LoVo (cell line): ENCODE results near the gene OR10A5.
"Not testable (repeated sequence)": the region's sequence is repeated elsewhere in the genome, so short reads cannot be mapped to it uniquely, and the experiment has no call there.

Source experiments
- DNase-seq: peaks from one replicate; pipeline ENCODE4 v3.0.0-alpha.2; 2016; ENCODE audit warnings: low spot score

The OR10A5 gene, protein sequence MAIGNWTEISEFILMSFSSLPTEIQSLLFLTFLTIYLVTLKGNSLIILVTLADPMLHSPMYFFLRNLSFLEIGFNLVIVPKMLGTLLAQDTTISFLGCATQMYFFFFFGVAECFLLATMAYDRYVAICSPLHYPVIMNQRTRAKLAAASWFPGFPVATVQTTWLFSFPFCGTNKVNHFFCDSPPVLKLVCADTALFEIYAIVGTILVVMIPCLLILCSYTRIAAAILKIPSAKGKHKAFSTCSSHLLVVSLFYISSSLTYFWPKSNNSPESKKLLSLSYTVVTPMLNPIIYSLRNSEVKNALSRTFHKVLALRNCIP

DNA sequence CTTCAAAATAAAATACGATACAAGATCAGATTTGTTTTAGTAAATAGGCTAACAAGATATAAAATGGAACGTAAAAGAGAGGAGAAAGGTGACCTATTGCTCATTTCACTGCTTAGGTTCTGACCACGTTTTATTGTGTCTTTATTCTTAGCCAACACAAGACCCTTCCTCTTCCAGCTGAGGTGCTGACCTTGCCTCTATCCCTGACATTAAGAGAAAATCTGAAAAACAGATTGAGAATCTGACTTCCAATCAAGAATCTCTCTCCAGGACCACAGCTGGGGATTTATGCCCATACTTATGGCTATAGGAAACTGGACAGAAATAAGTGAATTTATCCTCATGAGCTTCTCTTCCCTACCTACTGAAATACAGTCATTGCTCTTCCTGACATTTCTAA lies at the start of gene OR10A5:
OR10A5 (plus strand) TSS at position 301 of the 400 bp plus-strand sequence; CDS start at position 301, 0 bp downstream.
- DNase-seq, result no peak

- DNase-seq, result no peak
These were observed 46.1 kb upstream of the OR10A5 start, which contains the start of gene OR6A2 for GRCh38 chr11:6799402-6799801. OR6A2 (minus strand) TSS chr11:6799689; CDS start chr11:6795708, 3,981 bp downstream.

DNA sequence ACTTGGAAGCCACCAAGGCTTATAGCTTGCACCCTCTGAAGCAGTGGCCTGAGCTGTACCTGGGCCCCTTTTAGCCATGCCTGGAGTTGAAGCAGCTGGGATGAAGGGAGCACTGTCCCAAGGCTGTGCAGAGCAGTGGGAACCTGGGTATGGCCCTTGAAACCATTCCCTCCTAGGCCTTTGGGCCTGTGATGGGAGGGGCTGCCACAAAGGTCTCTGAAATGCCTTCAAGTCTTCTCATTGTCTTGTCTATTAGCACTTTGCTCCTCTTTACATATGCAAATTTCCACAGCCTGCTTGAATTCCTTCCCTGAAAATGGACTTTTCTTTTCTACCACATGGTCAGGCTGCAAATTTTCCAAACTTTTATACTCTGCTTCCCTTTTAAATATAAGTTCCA lies 44.4 kb upstream of the OR10A5 start:
- DNase-seq, result not testable (repeated sequence)

- DNase-seq, result peak; percentile 43
These were observed 33.0 kb upstream of the OR10A5 start for GRCh38 chr11:6812390-6813005.

- DNase-seq, result no peak
These were observed 31.8 kb upstream of the OR10A5 start for GRCh38 chr11:6813656-6814055.

DNA sequence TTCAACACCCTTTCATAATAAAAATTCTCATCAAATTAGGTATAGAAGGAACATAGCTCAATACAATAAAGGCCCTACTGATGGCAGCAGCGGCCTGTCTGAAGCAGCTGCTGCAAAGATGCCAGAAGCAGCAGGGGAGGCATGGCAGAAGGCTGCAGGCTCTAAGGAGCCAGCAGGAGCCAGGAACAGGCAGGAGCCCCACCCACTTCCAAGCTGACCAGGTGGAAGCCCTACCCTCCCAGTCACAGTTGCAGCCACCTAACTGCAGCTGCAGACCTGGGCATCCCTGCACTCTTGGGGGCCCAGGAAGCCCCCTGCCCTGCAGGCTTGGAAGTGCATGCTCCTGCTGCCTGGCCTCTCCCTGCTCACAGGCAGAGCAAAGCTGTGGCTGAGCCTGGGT lies 27.8 kb upstream of the OR10A5 start:
- no peak for DNase-seq

GRCh38 chr11:6818967-6819366 lies 26.5 kb upstream of the OR10A5 start:
- DNase-seq, result no peak

GRCh38 chr11:6824136-6824823 lies 21.2 kb upstream of the OR10A5 start:
- no peak for DNase-seq

GRCh38 chr11:6825231-6825744 lies 20.2 kb upstream of the OR10A5 start:
- no peak for DNase-seq

- DNase-seq, result no peak
These were observed 17.4 kb upstream of the OR10A5 start for GRCh38 chr11:6828103-6828502.

DNA sequence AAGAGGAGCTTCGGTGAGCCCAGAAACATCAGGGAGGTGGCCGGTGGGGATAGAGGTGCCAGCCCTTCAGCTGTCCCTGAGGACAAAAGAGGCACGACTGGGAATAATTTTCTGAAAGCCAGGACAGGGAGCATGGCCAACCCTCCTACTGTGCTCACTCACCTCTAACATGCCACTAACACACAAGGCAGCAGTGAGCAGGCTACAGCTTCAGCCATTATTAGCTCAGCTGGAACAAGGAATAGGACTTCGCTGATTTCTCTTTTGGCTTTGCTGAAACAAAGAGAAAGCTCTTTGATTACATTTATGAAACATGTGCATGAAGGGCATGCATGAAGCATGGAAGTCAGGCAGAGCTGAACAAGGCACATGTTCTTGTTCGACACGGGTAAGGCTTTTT lies 12.1 kb upstream of the OR10A5 start:
- no peak for DNase-seq

DNA sequence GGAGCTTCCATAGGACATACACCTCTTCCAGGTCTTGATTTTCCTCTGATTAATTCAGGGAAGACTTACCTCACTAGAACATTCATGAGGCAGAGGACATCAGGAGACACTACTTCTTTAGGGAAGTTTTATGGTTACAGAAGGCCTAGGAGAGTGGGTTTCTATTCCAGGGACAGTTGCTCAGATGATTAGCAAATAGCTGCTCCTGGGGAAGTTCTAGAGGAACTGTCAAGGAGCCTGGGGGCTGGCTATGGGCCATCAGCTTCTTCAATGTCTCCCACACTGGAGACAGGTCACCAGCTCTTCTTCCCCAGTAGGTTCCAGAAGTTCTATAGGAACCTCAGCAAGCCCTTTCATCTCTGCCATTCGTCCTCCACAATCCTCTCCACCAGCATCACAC lies 11.5 kb upstream of the OR10A5 start:
- no peak for DNase-seq

DNA sequence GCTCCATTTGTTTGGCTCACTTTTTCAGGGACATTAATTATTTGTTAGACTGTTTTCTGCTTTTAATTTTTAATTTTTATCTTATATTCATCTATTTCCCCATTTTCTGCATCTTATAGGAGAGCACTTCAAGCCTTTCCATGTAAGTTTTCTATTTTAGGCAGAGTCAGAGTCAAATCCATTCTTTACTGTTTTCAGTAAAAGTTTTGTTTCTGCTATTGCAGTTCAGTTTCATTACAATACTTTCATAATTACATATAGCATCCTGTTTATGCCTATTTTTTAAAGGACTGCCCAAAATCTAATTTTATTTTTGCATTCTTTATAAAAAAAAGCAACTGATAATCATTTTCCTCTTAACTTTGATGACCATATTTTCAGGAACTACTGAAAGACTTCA lies 3.8 kb upstream of the OR10A5 start:
- DNase-seq, result no peak

DNA sequence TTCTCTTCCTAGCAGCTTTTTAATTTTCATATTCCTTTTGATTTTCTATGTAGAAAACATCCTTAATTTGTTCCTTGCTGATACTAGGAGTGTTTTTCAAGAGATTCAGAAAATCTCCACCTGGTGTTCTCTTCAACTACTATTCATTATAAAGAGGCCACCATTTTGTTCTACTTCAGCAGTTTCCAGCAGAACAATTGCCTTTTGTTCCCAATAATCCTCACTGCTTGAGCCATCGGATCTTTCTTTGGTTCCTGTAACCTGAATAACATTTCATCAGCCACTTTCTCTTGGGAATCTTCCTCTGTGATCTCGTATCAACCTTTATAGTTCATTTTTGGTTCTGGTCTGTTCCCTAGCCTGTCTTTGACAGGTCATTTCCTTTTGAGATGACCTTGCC lies 1.8 kb upstream of the OR10A5 start:
- no peak for DNase-seq

DNA sequence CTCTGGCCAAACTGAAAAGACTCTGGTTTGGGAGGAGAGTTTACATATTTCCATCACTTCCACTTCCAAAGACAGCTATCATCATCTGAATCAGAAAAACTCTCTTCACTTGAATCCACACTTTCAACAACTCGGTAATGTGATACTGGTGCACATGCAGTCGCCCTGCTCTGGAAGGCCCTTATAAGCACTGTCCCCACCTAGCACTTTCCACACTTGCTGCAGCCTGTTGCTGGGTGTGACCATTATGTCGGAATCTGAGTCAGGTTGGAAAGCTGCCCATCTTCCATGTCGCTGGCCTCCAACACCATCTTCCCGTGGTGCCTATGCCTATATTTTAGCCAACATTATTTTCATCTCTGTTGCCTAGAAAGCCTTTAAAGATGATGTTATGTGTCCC lies 1.1 kb upstream of the OR10A5 start:
- no peak for DNase-seq

DNA sequence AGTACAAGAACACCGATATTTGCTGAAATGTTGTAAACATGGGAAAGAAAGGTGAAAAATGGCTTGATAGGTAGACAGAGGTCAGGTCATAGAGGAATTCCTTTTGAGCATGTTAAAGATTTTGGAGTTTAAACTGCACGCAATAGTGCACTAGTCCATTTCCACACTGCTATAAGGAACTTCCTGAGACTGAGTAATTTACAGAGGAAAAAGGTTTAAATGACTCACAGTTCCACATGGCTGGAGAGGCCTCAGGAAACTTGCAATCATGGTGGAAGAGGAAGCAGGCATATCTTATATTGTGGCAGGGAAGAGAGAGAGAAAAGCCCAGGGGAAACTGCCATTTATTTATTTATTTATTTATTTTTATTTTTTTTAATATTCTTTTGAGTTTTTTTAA lies 5.0 kb downstream of the OR10A5 start:
- DNase-seq, result no peak

DNA sequence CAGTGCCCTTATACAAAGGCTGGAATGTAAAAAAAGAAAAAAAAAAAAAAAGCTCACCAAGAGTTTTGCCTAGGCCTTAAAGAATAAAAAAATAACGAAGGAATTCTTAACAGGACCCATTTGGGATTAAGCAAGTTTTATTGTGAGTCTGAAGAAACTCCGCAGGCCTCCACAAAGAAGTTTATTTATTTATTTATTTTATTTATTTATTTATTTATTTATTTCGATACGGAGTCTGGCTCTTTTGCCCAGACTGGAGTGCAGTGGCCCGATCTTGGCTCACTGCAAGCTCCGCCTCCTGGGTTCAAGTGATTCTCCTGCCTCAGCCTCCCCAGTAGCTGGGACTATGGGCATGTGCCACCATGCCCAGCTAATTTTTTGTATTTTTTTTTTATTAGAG lies 9.3 kb downstream of the OR10A5 start:
- not testable (repeated sequence) for DNase-seq

GRCh38 chr11:6855971-6856541 lies 10.6 kb downstream of the OR10A5 start:
- DNase-seq, result peak; percentile 8

GRCh38 chr11:6856871-6857270 lies 11.4 kb downstream of the OR10A5 start:
- no peak for DNase-seq

DNA sequence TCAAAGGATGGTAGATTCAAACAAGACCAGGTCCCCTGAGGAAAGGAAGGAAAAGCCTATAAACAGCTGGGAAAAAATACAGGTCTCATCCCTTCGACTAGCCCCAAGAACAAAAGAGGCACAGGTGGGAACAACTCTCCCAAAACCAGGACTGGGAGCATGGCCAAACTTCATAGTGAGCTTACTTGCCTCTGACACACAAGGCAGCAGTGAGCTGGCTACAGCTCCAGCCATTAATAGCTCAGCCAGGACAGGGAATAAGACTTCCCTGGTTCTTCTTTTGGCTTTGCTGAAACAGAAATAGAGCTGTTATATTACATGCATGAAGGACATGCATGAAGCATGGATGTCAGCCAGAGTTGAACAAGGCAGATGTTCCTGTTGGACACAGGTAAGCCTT lies 17.5 kb downstream of the OR10A5 start, which contains the start of gene OR10A2:
OR10A2 (plus strand) TSS at position 97 of the 400 bp plus-strand sequence. CDS start 6,698 bp downstream, outside the sequence.
- DNase-seq, result no peak

GRCh38 chr11:6864438-6864837 lies 19.0 kb downstream of the OR10A5 start:
- no peak for DNase-seq

DNA sequence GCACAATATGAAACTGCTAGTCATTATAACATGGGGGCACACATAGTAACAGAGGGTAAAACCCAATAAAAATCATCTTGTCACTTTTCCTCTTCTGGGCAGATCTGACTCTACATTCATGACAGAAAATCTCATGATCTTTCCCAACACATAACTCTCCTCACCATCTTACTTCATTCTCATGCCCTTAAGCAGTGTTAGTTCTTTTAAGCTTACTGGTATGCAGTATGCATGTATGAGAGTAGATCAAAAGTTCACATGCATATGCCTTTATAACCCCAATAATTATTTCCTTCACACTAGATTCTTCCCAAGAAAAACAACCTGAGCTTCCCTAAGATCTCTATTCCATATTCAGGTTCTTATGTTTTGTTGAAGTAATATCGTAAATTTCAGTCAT lies 25.8 kb downstream of the OR10A5 start:
- DNase-seq, result no peak
